GM12892 (cell line): ENCODE data around the gene ALDH18A1.

Experiments
- POLR2A ChIP-seq: IDR thresholded peaks from 2 replicates; pipeline ENCODE4 v1.6.1; 2011; ENCODE audit warnings: low read depth, low read length, control low read depth
- TAF1 ChIP-seq: IDR thresholded peaks from 2 replicates; pipeline ENCODE4 v1.6.1; 2011; ENCODE audit warnings: low read depth, mild to moderate bottlenecking, control low read depth, low read length, borderline replicate concordance

DNA sequence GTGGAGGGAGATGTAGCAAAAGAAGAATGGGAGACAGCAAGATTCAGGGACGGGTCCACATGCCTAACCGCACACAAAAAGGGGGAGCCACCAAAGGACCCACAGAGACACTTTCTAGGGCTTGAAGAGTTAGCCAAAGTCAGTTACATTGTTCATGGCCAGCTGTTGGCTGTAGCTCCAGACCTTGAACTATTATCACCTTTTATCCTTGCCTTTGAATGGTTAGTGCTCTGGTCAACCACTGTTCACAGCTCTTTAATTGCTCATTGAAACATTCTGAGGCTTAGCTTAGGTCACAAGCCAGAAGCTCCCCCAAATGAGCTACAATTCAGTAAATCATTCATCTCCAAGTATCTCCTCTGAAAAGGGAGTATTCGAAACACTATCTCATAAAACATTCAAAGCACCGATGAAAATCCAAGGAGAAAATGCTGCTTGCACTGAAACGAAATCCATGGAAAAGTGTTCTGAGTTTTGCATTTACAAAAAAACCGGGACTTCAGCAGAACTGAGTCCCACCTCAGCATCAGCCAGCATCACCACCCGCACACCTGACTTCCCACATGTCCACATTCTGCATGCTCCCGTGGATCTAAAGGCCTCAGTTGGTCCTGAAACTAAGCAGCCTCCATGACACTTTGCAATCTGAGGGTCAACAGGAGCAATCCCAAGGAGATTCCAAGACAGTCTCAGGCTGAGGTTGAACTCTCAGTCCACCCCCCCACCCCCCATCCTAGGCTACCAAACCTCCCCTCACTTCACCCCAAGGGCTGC is 99.3 kb downstream of the ALDH18A1 start:
- TF ChIP-seq TAF1 (no peak), POLR2A (no peak)
